MG63 (cell line): ENCODE data around the gene PAWR. TPM values are rescaled to one million over a fixed set of nuclear protein-coding genes. Genes with fewer than 3 reads are reported as not detected.
"Not testable (repeated sequence)": the region's sequence is repeated elsewhere in the genome, so short reads cannot be mapped to it uniquely, and the experiment has no call there.

Experiments
- DNase-seq: peaks from one replicate; pipeline ENCODE4 v3.0.0-alpha.2; 2020
- H3K27me3 ChIP-seq: fragments of 250-450 bp; sonication (Bioruptor Pico); 2 replicates; pipeline ENCODE4 v1.5.1; 2020; ENCODE audit warnings: mild to moderate bottlenecking, moderate library complexity
- H3K36me3 ChIP-seq: fragments of 250-450 bp; sonication (Bioruptor Pico); 2 replicates; pipeline ENCODE4 v1.5.1; 2020; ENCODE audit warnings: mild to moderate bottlenecking, moderate library complexity
- H3K4me3 ChIP-seq: fragments of 250-450 bp; sonication (Bioruptor Pico); 2 replicates; pipeline ENCODE4 v1.5.1; 2020; ENCODE audit warnings: mild to moderate bottlenecking, moderate library complexity
- H3K9me3 ChIP-seq: fragments of 250-450 bp; sonication (Bioruptor Pico); 2 replicates; pipeline ENCODE4 v1.5.1; 2020; ENCODE audit warnings: mild to moderate bottlenecking, moderate library complexity
- total RNA-seq: library from RNA; depleted of rRNA; stranded (reverse); fragments of >200 nt; shearing (Covaris generic); gene quantifications from 2 replicates; pipeline ENCODE4 v1.2.3, GENCODE V29; 2014; ENCODE audit warnings: low replicate concordance

The PAWR gene
- total RNA-seq, 1 experiment from 2014 or later: 80.3 TPM

- no peaks in the 10 kb centered on the region for H3K36me3 ChIP-seq
- no peaks in the 10 kb centered on the region for H3K27me3 ChIP-seq
- H3K4me3 ChIP-seq: no peak overlapping the region
- peak; percentile 65 for DNase-seq
- H3K9me3 ChIP-seq: no peaks in the 10 kb centered on the region; the same call in 1 of the 2 replicates
Observed at GRCh38 chr12:79634957-79635471, 55.8 kb downstream of the PAWR start.

GRCh38 chr12:79629561-79629960 lies 61.2 kb downstream of the PAWR start:
- H3K27me3 ChIP-seq: no peaks in the 10 kb centered on the region
- H3K4me3 ChIP-seq: no peak overlapping the region
- H3K9me3 ChIP-seq: peaks cover 15% of the 10 kb centered on the region
- peaks cover 18% of the 10 kb centered on the region for H3K36me3 ChIP-seq
- no peak for DNase-seq

GRCh38 chr12:79626735-79627134 lies 64.0 kb downstream of the PAWR start:
- not testable (repeated sequence) for H3K4me3 ChIP-seq

GRCh38 chr12:79624378-79624777 lies 66.4 kb downstream of the PAWR start:
- Histone ChIP-seq H3K27me3 (no peaks in the 10 kb centered on the region), H3K4me3 (no peak overlapping the region), H3K9me3 (peaks cover 15% of the 10 kb centered on the region), H3K36me3 (peaks cover 46% of the 10 kb centered on the region)
- DNase-seq: no peak

More at GRCh38 chr12:79626735-79627134, 64.0 kb downstream of the PAWR start:
- not testable (repeated sequence) for DNase-seq, H3K27me3 ChIP-seq
- Histone ChIP-seq H3K36me3 (peaks cover 25% of the 10 kb centered on the region), H3K9me3 (peaks cover 15% of the 10 kb centered on the region)

- DNase-seq: no peak
- Histone ChIP-seq H3K27me3 (no peaks in the 10 kb centered on the region), H3K9me3 (no peaks in the 10 kb centered on the region; the same call in 1 of the 2 replicates), H3K4me3 (no peak overlapping the region), H3K36me3 (peaks cover 51% of the 10 kb centered on the region)
Observed at GRCh38 chr12:79619872-79620562, 70.7 kb downstream of the PAWR start.

GRCh38 chr12:79618848-79619404 lies 71.8 kb downstream of the PAWR start:
- no peaks in the 10 kb centered on the region; the same call in 1 of the 2 replicates for H3K9me3 ChIP-seq
- peak; percentile 23 for DNase-seq
- no peak overlapping the region for H3K4me3 ChIP-seq
- H3K36me3 ChIP-seq: peaks cover 58% of the 10 kb centered on the region
- H3K27me3 ChIP-seq: no peaks in the 10 kb centered on the region

- Histone ChIP-seq H3K9me3 (no peaks in the 10 kb centered on the region; the same call in 1 of the 2 replicates), H3K4me3 (no peak overlapping the region), H3K36me3 (peaks cover 64% of the 10 kb centered on the region), H3K27me3 (no peaks in the 10 kb centered on the region)
- no peak for DNase-seq
Observed at GRCh38 chr12:79617696-79618095, 73.1 kb downstream of the PAWR start.

GRCh38 chr12:79615596-79616560 lies 74.9 kb downstream of the PAWR start:
- Histone ChIP-seq H3K36me3 (peaks cover 62% of the 10 kb centered on the region), H3K9me3 (no peaks in the 10 kb centered on the region; the same call in 1 of the 2 replicates), H3K4me3 (no peak overlapping the region), H3K27me3 (no peaks in the 10 kb centered on the region)
- DNase-seq: no peak

- Histone ChIP-seq H3K9me3 (no peaks in the 10 kb centered on the region; the same call in 1 of the 2 replicates), H3K4me3 (no peak overlapping the region), H3K36me3 (peaks cover 57% of the 10 kb centered on the region), H3K27me3 (no peaks in the 10 kb centered on the region)
- DNase-seq: no peak
Observed at GRCh38 chr12:79614730-79615129, 76.0 kb downstream of the PAWR start.

- H3K9me3 ChIP-seq: no peaks in the 10 kb centered on the region
- peaks cover 18% of the 10 kb centered on the region for H3K36me3 ChIP-seq
- no peak overlapping the region for H3K4me3 ChIP-seq
- no peaks in the 10 kb centered on the region for H3K27me3 ChIP-seq
- DNase-seq: no peak
Observed at GRCh38 chr12:79601908-79602307, 88.9 kb downstream of the PAWR start.

GRCh38 chr12:79597910-79598309 lies 92.9 kb downstream of the PAWR start:
- no peaks in the 10 kb centered on the region for H3K27me3 ChIP-seq
- peaks cover 15% of the 10 kb centered on the region for H3K36me3 ChIP-seq
- no peak for DNase-seq
- no peak overlapping the region for H3K4me3 ChIP-seq
- H3K9me3 ChIP-seq: no peaks in the 10 kb centered on the region

- H3K36me3 ChIP-seq: peaks cover 17% of the 10 kb centered on the region
- H3K4me3 ChIP-seq: no peak overlapping the region
- no peaks in the 10 kb centered on the region for H3K27me3 ChIP-seq
- no peak for DNase-seq
- H3K9me3 ChIP-seq: no peaks in the 10 kb centered on the region
Observed at GRCh38 chr12:79596719-79597350, 93.9 kb downstream of the PAWR start.

- H3K9me3 ChIP-seq: no peaks in the 10 kb centered on the region
- H3K4me3 ChIP-seq: no peak overlapping the region
- H3K27me3 ChIP-seq: no peaks in the 10 kb centered on the region
- DNase-seq: no peak
- peaks cover 25% of the 10 kb centered on the region for H3K36me3 ChIP-seq
Observed at GRCh38 chr12:79595273-79595672, 95.5 kb downstream of the PAWR start.

GRCh38 chr12:79592865-79593264 lies 97.9 kb downstream of the PAWR start:
- Histone ChIP-seq H3K9me3 (no peaks in the 10 kb centered on the region), H3K36me3 (peaks cover 28% of the 10 kb centered on the region), H3K27me3 (no peaks in the 10 kb centered on the region), H3K4me3 (no peak overlapping the region)
- DNase-seq: no peak

- no peaks in the 10 kb centered on the region for H3K27me3 ChIP-seq
- H3K36me3 ChIP-seq: peaks cover 30% of the 10 kb centered on the region
- no peak overlapping the region for H3K4me3 ChIP-seq
- no peaks in the 10 kb centered on the region for H3K9me3 ChIP-seq
- DNase-seq: no peak
Observed at GRCh38 chr12:79591988-79592387, 98.8 kb downstream of the PAWR start.

GRCh38 chr12:79590751-79591150 lies 100.0 kb downstream of the PAWR start:
- H3K36me3 ChIP-seq: peaks cover 40% of the 10 kb centered on the region
- no peaks in the 10 kb centered on the region for H3K9me3 ChIP-seq
- no peak for DNase-seq
- H3K4me3 ChIP-seq: no peak overlapping the region
- no peaks in the 10 kb centered on the region for H3K27me3 ChIP-seq
